MM.1S (cell line): ENCODE data around the gene BIRC7.

ENCODE experiments used
- CTCF ChIP-seq: fragments of 300-600 bp; sonication (generic); IDR thresholded peaks from 2 replicates; pipeline ENCODE4 v1.5.1; 2016; ENCODE audit warnings: antibody characterized with exemption, low read length, mixed read lengths
- EZH2phosphoT487 ChIP-seq: fragments of 300-600 bp; sonication (generic); IDR thresholded peaks from 2 replicates; pipeline ENCODE4 v1.6.1; 2018; ENCODE audit warnings: antibody characterized with exemption, low read length

GRCh38 chr20:63192721-63193120, 43.0 kb upstream of the BIRC7 start:
- no peak for TF ChIP-seq CTCF
- TF ChIP-seq EZH2phosphoT487 = no peak
